Heart right ventricle (tissue), 16 donors: ENCODE results near the gene LEP. TPM values are rescaled to one million over a fixed set of nuclear protein-coding genes. Genes with fewer than 3 reads are reported as not detected.

Experiments
- ATAC-seq, 8 donors: fragments of 200-7000 bp; cut with Tn5 transposase; one replicate each; pipeline ENCODE4 v1.9.1; 2020; ENCODE audit warnings: mild to moderate bottlenecking in 8 of 8, moderate library complexity in 8 of 8, moderate number of reproducible peaks in 1 of 8
- DNase-seq, 2 donors: peaks; one replicate each; pipeline ENCODE4 v3.0.0-alpha.2; 2020
- H3K27ac ChIP-seq, 10 donors: fragments of 200-600 bp; sonication (generic) in 2 of 10; one replicate each; pipeline versions ENCODE4 v1.5.0 to v1.8.0; 2020 to 2022; ENCODE audit warnings: mild to moderate bottlenecking in 3 of 10
- H3K27me3 ChIP-seq, 7 donors: fragments of 200-600 bp; one replicate each; pipeline ENCODE4 v1.8.0; 2021 to 2022; ENCODE audit warnings: mild to moderate bottlenecking in 2 of 7
- H3K36me3 ChIP-seq, 9 donors: fragments of 200-600 bp; sonication (generic) in 1 of 9; one replicate each; pipeline versions ENCODE4 v1.5.0 to v1.8.0; 2020 to 2022; ENCODE audit warnings: mild to moderate bottlenecking in 2 of 9
- H3K4me1 ChIP-seq, 9 donors: fragments of 200-600 bp; sonication (generic) in 1 of 9; one replicate each; pipeline versions ENCODE4 v1.5.0 to v1.8.0; 2020 to 2022; ENCODE audit warnings: mild to moderate bottlenecking in 4 of 9
- H3K4me3 ChIP-seq, 10 donors: fragments of 200-600 bp; sonication (generic) in 2 of 10; one replicate each; pipeline versions ENCODE4 v1.5.0 to v1.8.0; 2020 to 2022; ENCODE audit warnings: mild to moderate bottlenecking in 7 of 10, moderate library complexity in 2 of 10
- H3K9me3 ChIP-seq, 11 donors: fragments of 200-600 bp in 10 of 11; sonication (generic) in 2 of 11; one replicate each; pipeline versions ENCODE4 v1.5.0 to v1.8.0; 2013 to 2022; ENCODE audit warnings: mild to moderate bottlenecking in 2 of 11, control low read depth in 1 of 11, moderate library complexity in 1 of 11
- CTCF ChIP-seq, 9 donors: fragments of 200-600 bp; sonication (generic) in 2 of 9; IDR thresholded peaks; one replicate each; pipeline versions ENCODE4 v1.5.0 to v1.8.0; 2021 to 2022; ENCODE audit warnings: antibody characterized with exemption in 9 of 9, mild to moderate bottlenecking in 5 of 9, moderate library complexity in 1 of 9
- WGBS, 2 donors: extraction: QIAGEN DNeasy Blood & Tissue Kit; methylation state at CpG; one replicate each; pipeline ENCODE4 v1.1.7; 2013; ENCODE audit warnings: inconsistent platforms in 1 of 2; 5-methylcytosine and 5-hydroxymethylcytosine counted together
- intact Hi-C, 10 donors: fragments of 100-400 bp; cut with DNase I; formaldehyde crosslinking; loops; one replicate each; pipeline versions ENCODE4 v1.11.1 to v1.14.2; 2022
- polyA plus RNA-seq, 2 donors: library from polyadenylated mRNA; stranded (reverse); fragments of 200-250 nt; gene quantifications; one replicate each; pipeline ENCODE4 v1.2.3, GENCODE V29; 2013
- total RNA-seq, 10 donors: library from RNA; stranded (reverse); fragmentation: NEBNext Ultra II Directional in 3 of 10; extraction: Animal tissue kit (Norgen Biotek cat#: 25700) in 3 of 10; gene quantifications; one replicate each; pipeline versions ENCODE4 v1.2.1 to v1.2.4, GENCODE V29; 2021 to 2023
- donor health status: Arrhythmogenic right ventricular cardiomyopathy.
- donor health status: ischemic (EF 13 %, LVEDD 7.1; RV severe dilation, severe dysfunction).
- donor health status: healthy with polysubstance abuse.
- donor health status: DM: no; HTN: yes; CAD: no.
- donor health status: DM: no; HTN: no; CAD: no.
- donor health status: ischemic (EF 25% LVEDD 6.9; RV normal size, moderate dysfunction).
- donor health status: ischemic (EF 25% LVEDD 5.7; RV mildly dilated, moderate dysfunction).
- donor health status: healthy.
- donor health status: DM: yes; HTN: yes; CAD: no.
- donor health status: Ischemic cardiomyopathy.
- donor health status: ischemic (EF 35%, LVEDD 5.7; RV mildly dilated, moderate dysfunction).
- donor health status: nonischemic (EF 11% LVEDD 7.7; RV severe dilation, severe dysfunction).
- donor health status: DM: yes; HTN: yes; CAD: no.
- donor health status: PGD.
- donor health status: ischemic (EF 29% LVEDD 5.4; RV normal size, mild dysfunction).
- donor health status: nonischemic (EF 23%, LVEDD 6.1; RV moderate dilation, normal function).

Gene LEP
- total and polyA plus RNA-seq, 12 donors: 0.10 to 5.0 (median 0.52) TPM; not detected in 2

DNA sequence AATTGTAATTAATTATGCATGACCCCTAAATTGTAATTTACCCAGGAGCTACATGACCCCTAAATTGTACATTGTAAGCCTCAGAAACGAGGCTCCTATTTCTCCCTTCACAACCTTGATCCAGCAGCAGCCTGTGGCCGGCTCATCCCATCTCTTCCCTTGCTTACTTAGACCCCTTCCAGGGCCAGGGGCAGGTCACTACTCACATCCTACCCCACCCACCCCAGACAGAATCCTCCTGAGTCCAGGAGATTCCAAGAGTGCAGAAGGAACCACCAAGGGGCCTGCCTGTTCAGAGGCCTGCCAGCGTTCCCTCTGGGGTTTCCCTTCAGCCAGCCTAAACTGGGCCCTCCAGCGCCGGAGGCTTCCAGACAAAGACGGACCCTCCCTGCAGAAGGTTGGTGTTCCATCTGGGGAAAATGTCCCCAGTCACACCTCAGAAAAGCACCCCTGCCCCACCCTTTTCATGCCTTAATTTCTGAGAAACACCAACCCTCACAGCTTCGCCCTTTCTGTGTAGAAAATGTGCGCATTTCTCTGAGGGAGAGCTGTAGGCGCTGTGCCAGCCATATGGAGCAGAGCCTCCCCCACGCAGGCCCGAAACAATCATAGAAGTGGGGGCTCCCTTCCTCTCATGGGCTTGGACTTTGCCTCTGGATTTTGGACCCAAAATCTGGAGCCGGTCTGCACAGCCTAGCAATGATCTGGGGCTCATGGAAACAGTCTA, 19.2 kb downstream of the LEP start:
- 81% methylated on average over 12 of the region's 12 CpGs for WGBS, 2 donors
- no peak overlapping the region for H3K4me3 ChIP-seq
- ATAC-seq: no peak
- DNase-seq: no peak
- H3K4me1 ChIP-seq: no peaks in the 10 kb centered on the region
- TF ChIP-seq CTCF (IDR thresholded peaks at IDR 0.05): no peak
- intact Hi-C loops: no loop called here
- no peaks in the 10 kb centered on the region for H3K9me3 ChIP-seq
- H3K36me3 ChIP-seq: no peaks in the 10 kb centered on the region
- no peak overlapping the region for H3K27ac ChIP-seq
- peaks cover 0 to 18% (median 7%) of the 10 kb centered on the region in 7 donors for H3K27me3 ChIP-seq

DNA sequence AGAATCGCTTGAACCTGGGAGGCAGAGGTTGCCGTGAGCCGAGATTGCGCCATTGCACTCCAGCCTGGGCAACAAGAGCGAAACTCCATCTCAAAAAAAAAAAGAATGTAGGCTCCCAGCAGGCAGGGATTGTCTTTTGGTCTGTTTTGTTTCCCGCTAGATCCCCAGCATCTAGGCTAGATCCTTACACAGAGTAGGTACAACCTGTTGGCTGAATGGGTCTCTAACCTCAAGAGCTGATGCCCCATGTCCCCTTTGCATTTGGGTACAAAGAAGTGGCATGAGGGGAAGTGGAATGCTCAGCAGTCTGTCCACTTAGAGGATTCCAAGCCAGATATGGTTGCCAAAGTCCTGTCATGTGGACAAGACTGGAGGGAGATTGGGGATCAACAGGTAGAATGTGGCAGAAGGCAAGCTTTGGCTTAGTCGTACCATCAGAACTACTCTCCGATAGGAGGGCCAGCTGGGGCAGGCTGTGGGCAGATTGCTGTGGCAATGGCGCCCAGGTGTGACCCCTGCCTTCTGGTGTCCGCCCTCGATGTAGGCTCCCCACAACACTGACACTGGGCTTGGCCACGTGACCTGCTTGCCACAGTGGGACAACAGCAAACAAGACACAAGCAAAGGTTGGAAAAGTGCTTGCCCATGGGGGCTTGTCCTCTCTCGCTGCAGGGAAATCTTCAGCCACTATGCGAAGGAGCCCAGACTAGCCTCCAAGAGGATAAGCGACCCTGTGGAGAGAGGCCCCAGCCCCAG, 21.4 kb downstream of the LEP start:
- TF ChIP-seq CTCF (IDR thresholded peaks at IDR 0.05): no peak
- 93% methylated on average over 15 of the region's 15 CpGs for WGBS, 2 donors
- Histone ChIP-seq H3K4me1 (peaks cover 2 to 12% (median 9%) of the 10 kb centered on the region in 9 donors), H3K27me3 (peaks cover 0 to 32% (median 19%) of the 10 kb centered on the region in 7 donors), H3K9me3 (no peaks in the 10 kb centered on the region), H3K36me3 (no peaks in the 10 kb centered on the region), H3K27ac (no peak overlapping the region), H3K4me3 (no peak overlapping the region)
- intact Hi-C loops: no loop called here
- ATAC-seq (no peak), DNase-seq (no peak)

DNA sequence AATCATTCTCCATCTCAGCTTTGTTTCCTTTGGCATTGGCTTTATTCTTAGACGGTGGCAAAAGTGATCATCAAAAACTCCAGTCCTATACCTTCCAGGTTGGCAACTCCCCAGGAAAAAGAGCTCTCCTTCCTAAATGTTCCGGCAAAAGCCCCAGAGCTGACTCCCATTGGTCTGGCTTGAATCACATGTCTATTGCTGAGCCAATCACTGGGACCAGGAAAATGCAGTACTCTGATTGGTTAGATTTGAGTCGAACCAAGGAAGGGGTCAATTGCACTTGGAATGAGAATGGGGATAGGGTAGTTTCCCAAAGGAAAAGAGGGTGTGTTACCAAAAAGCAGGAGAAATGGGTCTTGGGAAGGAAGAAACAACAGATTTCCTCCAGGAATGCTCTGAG, 22.3 kb downstream of the LEP start:
- Histone ChIP-seq H3K27me3 (peaks cover 0 to 41% (median 22%) of the 10 kb centered on the region in 7 donors), H3K36me3 (no peaks in the 10 kb centered on the region), H3K4me3 (no peak overlapping the region), H3K9me3 (no peaks in the 10 kb centered on the region), H3K27ac (no peak overlapping the region), H3K4me1 (peaks cover 2 to 14% (median 9%) of the 10 kb centered on the region in 9 donors)
- DNase-seq (no peak), ATAC-seq (no peak)
- intact Hi-C loops: no loop called here
- TF ChIP-seq CTCF (IDR thresholded peaks at IDR 0.05): no peak
- 76 to 82% methylated on average over 3 of the region's 3 CpGs for WGBS, 2 donors

DNA sequence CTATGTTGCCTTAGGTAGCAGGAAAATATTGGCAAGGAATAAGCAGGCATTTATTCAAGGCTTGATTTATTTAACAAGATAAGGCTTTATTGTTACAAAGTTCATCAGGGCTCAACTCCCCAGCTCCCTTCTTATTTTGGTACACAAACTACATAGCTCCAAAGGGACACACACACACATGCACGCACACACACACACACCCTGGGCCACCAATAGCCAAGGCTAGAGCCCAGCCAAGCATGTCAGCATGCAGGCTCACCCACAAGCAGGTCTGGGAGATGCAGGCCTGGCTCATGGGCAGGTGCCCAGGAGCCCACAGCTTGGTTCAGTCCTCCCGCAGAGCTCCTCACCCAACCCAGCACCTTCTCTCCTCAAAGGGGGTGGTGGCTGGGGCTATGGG, 23.4 kb downstream of the LEP start:
- ATAC-seq: no peak

More for the DNA sequence above, 23.4 kb downstream of the LEP start:
- no peak for DNase-seq
- H3K36me3 ChIP-seq: no peaks in the 10 kb centered on the region
- WGBS, 2 donors: 72 to 94% methylated on average over 2 of the region's 2 CpGs
- intact Hi-C loops: no loop called here
- H3K9me3 ChIP-seq: no peaks in the 10 kb centered on the region
- peaks cover 2 to 14% (median 9%) of the 10 kb centered on the region in 9 donors for H3K4me1 ChIP-seq
- no peak overlapping the region for H3K27ac ChIP-seq
- peaks cover 0 to 48% (median 30%) of the 10 kb centered on the region in 7 donors for H3K27me3 ChIP-seq
- no peak for TF ChIP-seq CTCF (IDR thresholded peaks at IDR 0.05)
- no peak overlapping the region for H3K4me3 ChIP-seq
